Hippocampal formation (tissue), 2 donors: Measurements from ENCODE around the gene CDX2.

Experiments used
- DNase-seq, 2 donors: peaks; one replicate each; lab custom pipeline; 2025; lab: John Stamatoyannopoulos, UW

Gene CDX2

GRCh38 chr13:27978301-27978968 lies 9.3 kb upstream of the CDX2 start:
- DNase-seq, result no peak

DNA sequence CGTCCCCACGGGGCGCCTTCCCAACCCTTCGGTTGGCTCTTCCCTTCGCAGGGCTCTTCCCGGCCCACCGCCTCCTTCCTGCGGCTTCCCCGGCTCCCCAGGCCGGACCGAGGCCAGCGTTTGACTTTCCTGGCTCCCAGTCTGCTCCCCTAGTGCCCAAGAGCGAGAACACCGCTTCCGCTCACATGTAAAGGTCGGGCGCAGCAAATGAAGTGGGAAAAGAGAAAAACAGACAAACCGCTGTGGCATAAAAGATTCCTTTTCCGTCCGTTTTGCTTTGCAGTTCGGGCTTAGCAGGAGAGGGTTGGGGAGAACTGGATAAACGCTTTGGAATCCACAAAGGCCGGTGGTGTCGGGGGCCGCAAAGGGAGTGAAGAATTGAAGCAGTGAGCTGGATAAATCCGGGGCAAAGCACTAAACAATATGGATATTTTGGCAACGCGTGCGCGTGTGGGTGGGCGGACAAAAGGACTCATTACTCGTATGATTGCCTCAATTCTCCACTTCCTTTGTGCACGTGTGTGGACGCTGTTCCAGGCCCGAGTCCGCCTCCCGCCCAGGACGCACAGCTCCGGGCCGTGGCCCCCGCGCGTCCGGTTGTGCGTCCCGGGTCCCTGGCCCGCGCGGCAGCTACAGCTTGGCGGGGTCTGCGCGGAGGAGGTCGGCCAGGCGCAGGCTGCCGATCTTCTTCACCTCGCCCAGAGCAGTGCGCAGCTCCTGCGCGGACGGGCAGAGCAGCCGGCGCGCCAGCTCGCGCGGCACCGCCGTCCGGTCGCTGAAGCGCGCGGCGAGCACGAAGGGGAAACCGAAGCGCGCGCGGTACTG lies 8.6 kb upstream of the CDX2 start:
- DNase-seq, result no peak

- DNase-seq, result no peak
Observed at GRCh38 chr13:27976362-27977091, 7.4 kb upstream of the CDX2 start.

DNA sequence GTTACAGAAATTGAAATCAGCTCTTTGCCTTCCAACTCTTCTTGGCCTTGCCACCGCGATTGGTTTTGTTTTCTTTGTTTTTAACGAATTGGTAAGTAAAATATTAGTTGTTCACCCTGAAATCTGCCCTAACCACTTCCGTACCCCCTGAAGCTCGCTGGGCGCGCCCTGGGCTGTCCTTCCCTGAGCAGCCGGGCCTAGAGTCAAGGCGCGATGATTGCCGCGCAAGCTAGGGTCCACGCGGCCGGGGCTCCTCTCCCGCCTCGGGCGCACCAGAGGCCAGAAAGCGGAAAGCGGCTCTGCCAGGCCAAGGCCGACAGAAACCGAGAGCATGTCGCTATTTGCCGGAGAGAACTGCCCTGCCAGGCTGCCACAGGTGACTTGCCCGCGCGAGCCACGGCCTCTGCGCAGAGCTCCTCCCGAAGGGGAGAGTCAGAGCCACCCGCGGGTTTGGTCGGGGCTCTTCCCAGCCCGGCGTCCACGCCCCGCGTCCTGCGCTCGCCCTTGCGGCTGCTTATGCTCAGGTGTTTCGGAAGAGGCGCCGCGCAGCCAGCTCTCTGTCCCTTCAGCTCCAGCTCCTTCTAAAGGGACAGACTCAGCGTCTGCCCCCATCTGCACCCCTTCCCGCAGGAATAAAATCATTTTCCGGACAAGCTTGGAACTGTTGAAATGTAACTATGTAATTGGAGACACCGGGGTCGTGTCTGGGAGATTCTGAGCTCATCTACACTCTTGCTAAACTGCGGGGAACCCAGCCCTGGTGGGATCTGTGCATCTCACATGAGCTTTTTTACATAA lies 6.6 kb upstream of the CDX2 start:
- DNase-seq, result no peak

DNA sequence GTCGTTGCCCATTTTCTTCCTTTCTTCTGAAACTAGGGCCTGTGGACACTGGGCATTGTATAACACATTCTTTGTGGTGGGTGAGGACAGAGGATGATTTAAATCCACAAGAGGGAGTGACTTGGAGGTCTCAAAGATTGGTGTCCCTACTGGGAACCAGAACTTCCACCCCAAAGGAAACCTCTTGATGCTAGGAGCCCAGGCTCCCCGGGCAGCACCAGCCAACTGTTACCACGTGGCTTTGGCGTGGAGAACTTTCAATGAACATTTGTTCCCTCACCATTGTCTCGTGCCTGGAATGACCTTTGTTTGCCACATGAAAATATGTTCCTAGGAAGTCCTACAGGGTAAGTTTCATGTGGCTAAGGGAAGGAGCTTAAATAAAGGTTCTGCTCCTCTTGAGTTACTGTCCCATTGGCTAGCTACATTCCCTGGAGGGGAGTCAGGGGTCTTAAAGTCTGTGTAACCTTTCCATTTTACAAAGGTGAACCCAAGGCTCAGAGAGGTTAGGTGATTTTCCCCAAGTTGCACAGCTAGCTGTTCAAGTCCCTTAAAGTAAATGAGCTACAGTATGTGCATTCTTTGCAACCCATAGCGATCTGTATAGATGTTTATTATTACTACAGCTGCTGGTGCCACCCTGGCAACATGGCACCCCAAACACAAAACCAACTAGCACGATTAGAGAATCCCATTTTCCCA lies 5.0 kb upstream of the CDX2 start:
- no peak for DNase-seq

DNA sequence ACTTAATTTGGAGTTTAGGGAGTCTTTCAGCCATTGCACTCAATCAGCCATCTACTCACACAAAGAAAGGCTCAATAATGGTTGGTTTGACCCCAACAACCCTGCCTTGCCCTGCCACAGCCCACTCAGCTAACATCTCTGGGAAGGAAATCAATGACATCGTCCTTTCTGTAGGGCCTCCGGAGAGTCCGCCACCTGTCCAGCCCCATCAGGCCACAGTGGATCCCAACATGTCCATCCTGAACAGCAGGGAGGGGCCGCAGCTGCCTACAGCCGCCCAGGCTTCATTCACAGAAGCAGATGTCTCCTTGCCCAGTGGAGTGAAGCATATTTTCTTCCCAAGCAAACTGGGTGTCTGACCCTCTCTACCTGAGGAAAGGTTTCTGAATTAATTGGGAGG lies 4.2 kb upstream of the CDX2 start:
- no peak for DNase-seq

DNA sequence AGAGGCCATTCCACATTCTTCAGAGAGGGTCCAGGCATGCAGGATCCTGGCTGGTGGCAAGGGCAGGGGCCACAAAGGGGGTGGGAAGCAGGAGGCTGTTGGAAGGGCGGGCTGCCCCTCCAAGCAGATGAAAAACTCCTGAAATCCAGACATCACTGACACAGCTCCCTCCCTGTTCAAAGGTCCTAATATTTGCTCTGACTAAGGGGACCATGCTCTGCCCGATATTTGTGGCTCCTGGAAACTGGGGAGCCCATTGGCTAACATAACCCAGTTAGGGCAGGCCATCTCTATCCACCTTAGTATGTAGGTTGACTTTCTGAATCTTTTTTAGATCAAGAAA lies 3.3 kb upstream of the CDX2 start:
- DNase-seq, result no peak

DNA sequence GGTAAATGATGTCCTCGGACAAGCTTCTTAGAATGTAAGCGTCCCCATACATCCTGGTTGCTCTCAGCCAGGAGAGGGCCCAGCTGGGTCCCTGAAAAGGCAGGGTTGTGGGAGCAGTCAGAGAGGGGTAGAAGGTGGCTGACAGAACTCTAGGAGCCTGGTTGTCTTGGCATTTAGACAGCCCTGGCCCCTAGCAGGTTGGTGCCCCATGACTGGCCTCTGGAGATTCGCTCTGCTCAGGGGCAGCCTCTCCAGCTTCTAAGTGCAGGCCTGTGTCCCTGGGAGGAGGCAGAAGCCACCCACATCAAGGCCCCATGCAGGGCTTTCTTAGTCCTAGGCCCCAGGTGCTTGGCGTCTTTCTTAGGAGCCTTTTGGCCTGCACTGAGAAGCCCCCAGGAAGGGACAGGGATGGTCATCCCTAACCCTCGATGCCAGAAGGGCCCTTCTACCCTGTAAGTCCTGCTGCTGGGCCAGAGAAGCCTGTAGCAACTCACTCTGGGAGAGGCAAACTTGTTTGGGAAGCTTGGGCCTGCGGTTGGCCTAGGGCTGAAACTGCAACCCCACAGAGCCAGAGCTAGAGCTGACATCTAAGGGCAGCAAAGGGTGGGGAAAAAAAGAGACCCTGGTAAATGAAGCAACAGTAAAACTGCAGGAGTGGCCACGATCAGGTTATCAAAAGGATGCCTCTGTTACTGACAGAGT lies 2.8 kb upstream of the CDX2 start:
- no peak for DNase-seq

DNA sequence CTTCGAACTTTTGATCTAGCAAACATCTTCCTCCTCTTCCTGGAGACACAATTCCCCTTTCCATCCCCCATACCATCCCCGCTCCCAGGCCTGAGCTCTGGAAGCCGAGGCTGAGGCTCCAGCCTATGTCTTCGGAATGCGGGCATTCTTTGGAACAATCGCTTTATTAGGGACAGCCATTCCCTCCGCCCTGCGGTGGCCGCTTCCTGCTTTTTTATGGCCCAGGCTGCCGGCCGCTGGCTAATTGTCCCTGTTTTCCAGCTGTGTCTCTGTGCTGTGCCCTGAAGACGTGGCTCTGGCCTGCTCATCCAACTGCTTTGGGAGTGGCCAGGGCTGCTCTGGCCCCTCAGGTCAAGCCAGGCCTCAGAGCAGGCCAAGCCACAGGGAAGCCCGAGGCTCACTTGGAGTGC lies 2.1 kb upstream of the CDX2 start:
- DNase-seq, result no peak

DNA sequence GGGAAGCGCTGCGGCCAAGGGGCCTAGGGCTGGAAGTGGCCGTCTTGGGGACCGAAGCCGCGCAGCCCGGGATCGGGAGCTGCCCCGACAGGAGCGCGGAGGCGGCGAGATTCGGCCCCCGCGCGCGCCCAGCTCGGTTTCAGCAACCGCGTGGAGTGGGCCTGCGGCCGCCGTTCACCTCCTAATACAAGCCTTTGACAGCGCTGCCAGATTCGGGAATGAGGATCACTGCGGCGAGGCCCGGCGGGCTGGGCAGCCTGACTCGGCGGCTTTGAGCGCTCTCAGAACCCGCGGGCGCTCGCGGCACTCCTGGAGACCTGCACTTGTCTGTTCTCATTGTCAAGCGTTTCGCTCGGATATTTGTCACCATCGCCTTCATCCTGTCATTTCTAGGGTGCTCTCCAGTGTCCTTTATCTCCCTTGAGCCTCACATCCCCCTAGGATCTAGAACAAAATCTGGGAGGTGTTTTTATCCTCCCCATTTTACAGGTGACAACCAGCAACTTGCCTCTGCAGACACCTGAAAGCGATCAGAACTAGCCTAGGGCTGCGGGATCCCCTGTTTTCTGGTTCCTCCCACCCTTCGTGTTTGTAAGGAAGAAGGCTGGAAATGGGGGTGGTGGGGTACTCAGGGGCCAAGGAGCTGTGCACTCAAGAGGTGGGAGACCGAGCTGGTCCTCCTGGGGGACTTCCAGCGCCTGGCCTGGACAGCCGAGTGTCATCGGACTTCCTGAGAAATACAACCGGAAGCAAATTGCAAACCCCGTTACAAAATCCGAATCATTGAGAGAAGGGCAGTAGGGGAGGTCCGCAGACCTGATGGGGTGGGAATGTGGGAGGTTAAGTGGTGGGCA lies 1.5 kb upstream of the CDX2 start:
- DNase-seq, result no peak

- no peak for DNase-seq
Observed at GRCh38 chr13:27969866-27970229, 733 bp upstream of the CDX2 start.

- no peak for DNase-seq
Observed at GRCh38 chr13:27968316-27969081, 616 bp downstream of the CDX2 start.

DNA sequence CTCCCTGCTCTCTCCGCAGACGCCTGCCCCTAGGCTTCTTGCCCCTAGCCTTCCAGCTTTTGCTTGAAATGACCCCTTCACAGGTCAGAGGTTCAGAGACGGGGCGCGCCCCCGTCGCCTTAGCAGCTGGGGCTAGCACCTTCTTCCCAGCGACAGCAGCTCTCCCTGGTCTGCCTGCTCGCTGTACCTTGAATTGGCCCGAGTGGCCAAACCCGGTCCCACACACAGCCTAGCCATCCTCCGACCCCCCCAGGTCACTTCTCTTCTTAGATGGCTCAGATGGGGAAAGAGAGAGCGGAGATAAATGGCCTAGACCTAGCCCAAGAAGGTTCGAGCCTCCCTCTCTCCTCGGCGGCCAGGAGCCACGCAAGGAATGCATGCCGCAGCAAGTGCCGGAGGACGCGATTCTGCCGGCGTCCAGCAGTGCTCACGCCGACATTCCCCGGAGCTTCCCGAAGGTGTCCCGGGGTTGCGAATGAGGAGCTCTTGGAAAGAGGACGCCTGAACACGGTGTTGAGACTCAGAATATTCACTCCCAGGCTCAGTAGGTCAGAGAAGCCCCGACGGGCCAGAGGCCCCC lies 1.3 kb downstream of the CDX2 start:
- DNase-seq, result no peak

DNA sequence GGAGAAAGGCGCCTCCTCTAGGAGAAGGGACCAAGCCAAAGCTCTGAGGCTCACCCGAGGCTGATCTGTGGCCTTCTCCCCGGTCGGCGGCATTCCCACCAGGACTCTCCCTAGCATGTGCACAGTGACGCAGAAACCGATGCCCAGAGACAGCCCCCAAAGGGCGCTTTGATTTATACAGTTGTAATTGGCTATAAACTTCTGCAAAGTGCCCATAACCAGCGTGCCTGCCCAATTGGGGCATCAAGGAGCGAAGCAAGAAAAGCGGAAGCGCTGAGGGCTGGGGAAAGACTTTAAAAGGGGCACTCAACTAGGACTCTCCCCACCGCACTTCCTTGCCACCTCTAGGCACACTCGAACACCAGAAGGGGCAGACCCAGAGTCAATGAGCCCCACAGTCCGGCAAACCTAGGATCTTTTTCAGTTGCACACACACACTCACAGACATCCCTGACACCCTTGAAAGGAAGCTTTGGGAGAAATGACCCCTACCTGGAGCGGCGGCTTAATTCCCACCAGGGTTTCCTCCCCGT lies 1.8 kb downstream of the CDX2 start:
- no peak for DNase-seq

DNA sequence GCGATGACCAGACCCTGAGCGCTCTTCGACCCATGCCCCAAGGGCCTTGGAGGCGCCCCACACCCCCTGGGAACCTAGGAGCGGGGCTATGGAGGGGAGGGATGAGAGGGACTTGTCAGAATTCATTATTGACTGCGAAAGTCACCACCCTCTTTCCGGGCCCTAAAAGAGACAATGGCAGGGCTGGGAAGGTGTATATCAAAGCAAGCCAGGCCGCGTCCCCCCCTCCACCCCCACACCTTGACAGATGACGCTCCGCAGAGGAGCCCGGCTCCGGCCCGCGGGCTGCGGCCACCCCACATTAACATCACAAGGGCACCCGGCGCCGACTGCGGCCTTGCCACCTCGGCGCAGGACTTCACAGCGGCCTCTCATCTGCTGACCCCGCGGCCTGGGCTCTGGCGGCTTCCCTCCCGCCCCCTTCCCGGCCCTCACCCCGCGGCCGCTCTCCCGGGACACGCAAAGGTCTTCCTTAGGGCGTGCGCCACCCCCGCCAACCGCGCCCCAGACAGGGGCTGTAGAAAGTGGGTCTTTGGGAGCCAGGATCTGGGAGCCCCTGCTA lies 2.4 kb downstream of the CDX2 start:
- DNase-seq, result no peak

GRCh38 chr13:27965740-27966640 lies 3.1 kb downstream of the CDX2 start:
- DNase-seq, result no peak

GRCh38 chr13:27965343-27965739 lies 3.8 kb downstream of the CDX2 start:
- DNase-seq, result no peak
